OCI-LY3 (cell line): ENCODE data around the gene SLC9C2.

Source experiments
- EZH2phosphoT487 ChIP-seq: fragments of 200-600 bp; shearing (Covaris generic); IDR thresholded peaks from 2 replicates; pipeline ENCODE4 v1.6.1; 2018; ENCODE audit warnings: antibody characterized with exemption, mixed run types, low read depth
- TF ChIP-seq, protein P1 (sequence below): fragments of 200-600, 300-600 bp; sonication (generic); IDR thresholded peaks from 2 replicates; pipeline ENCODE4 v1.5.1; 2014; ENCODE audit warnings: antibody characterized with exemption, low read length, low read depth

DNA sequence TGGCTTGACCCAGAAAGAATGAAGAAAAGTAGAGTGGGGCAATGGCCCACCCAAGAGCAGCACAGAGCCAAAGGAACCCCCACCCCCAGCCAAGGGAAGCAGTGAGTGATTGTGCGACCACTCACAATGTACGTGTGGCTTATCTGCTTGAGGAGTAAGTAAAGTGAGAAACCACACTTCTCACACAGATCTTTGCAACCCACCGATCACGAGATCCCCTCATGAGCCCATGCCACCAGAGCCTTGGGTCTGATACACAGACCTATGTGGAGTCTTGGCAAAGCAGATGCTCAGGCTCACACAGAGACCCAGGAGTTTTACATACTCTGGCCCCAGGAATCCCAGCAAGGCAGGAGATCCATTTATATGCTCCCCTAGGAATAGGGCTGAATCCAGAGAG lies 14.0 kb upstream of the SLC9C2 start:
- TF ChIP-seq, protein P1, sequence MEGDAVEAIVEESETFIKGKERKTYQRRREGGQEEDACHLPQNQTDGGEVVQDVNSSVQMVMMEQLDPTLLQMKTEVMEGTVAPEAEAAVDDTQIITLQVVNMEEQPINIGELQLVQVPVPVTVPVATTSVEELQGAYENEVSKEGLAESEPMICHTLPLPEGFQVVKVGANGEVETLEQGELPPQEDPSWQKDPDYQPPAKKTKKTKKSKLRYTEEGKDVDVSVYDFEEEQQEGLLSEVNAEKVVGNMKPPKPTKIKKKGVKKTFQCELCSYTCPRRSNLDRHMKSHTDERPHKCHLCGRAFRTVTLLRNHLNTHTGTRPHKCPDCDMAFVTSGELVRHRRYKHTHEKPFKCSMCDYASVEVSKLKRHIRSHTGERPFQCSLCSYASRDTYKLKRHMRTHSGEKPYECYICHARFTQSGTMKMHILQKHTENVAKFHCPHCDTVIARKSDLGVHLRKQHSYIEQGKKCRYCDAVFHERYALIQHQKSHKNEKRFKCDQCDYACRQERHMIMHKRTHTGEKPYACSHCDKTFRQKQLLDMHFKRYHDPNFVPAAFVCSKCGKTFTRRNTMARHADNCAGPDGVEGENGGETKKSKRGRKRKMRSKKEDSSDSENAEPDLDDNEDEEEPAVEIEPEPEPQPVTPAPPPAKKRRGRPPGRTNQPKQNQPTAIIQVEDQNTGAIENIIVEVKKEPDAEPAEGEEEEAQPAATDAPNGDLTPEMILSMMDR = no peak
- no peak for TF ChIP-seq EZH2phosphoT487
